Activated CD8-positive, alpha-beta memory T cell treated with anti-CD3 and anti-CD28 coated beads, Interleukin-2, amount 50 U/mL, for 24 hours (primary cell): ENCODE results near the gene SRGAP2.
"Not testable (repeated sequence)": the region's sequence is repeated elsewhere in the genome, so short reads cannot be mapped to it uniquely, and the experiment has no call there.

ENCODE experiments used
- DNase-seq: peaks from one replicate; pipeline ENCODE4 v3.0.0-alpha.2; 2020; ENCODE audit errors: extremely low read depth

SRGAP2 gene

DNA sequence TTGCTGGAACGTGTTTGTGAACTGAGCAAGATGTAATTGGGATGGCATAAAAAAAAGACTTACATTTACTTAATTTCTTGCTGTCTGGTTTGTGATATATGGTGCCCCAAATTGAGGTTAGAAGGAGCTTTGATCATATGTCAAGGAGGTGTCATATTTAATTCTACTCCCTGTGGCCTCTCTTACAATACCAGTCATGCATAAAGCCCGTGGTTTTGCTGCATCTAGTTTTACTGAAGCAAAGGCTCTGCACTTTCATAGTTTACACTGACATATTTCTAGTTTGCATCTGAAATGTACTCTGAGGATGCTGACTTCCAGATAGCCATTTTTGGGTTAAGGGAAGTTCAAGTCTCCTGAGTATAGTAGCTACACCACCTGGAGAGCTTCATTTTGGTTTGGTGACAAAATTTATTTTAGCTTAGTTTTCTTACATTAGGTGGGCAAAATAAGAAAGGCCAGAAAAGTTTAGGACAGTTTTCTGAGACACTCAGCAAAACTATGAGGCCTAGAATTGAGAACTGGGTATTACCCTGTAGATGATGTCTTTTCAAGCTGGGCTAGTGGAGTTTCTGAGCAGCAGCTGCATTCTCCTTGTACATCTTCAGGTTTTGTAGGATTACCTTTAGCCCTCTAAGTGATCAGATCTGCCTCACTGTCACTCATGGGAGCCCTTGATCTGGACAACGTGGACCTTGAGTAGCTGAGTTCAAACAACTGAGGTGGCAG, 47.8 kb downstream of the SRGAP2 start:
- not testable (repeated sequence) for DNase-seq

DNA sequence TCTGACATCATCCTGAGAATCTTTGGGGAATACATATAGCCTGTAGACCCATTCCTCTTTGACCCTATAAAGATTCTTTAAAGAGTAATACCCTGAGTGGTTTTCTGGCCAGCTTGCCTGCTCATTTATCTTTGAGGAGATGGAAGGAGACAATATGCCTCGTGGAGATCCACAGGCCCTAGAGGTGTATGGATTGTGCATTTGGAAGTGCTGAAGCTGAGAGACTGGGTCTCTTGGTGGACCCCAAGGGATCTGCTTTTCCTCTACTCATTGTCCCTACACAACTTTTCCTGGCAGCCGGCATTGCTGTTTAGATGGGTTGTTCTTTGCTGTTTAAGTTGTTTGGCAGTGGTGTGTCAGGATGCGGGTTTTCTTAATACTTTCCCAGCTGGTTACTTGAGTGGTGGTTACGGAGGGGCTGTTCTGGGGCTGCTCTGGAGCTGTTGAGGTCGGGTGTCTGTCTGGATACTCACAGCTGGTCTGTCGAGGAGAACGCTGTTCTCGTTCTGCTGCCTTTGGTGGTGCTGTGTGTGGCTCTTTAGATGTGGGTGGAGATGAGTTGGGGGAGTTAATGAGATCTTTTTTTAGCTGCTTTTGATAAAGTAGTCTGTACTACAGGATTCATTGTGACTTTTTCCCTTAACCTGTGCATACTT, 49.5 kb downstream of the SRGAP2 start:
- not testable (repeated sequence) for DNase-seq
